Measurements from ENCODE around the gene GLCCI1. TPM values are rescaled to one million over a fixed set of nuclear protein-coding genes. Genes with fewer than 3 reads are reported as not detected.

GLCCI1 gene
- total and polyA plus RNA-seq, 2 of the 13 experiments (the other 11 are each of a cell fraction or from before 2014, with no cell fraction given) = 1.3 to 1.7 TPM

DNA sequence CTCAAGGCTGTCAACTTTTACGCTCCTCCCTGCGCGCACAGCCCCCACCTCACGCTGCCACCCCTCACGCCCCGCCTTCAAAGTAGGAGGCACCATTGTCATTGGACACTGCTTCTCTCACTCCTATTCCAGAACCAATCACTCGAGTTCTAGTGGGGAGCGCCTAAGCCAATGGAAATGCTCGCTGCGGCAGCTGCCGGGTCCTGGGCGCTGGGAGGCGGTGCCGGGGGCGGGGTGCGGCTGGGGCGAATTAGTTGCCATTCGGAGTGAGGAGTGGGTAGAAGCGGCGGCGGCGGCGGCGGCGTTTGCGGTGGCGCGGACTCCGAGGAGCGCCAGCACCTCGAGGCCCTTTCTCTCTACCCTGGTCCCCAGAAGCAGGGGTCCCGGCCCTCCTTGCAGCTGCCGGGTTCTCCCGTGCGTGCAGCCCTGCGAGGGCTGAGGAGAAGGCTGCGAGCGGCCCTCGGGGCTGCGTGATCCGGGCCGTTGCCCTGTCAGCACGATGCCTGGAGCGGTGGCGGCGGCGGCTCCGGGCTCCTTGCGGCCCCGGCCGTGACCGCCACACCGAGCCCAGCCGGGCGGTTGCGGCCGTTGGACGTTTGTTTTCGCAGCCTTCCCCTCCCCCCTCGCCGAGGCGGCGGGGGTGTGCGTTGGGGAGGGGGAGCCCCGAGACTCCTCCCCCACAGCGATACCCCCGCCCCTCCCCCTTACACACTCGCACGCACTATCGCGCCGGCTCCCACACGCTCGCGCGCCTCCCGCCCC is at the start of gene GLCCI1 (continued):
- TF ChIP-seq ZNF552 (CRISPR knock-in tag; IDR thresholded peaks at IDR 0.05; ENCODE audit: borderline replicate concordance) = 0 out of 2 replicates have a peak, but pooled peaks have one; percentile 38
- TF ChIP-seq ARHGAP35 (CRISPR knock-in tag; IDR thresholded peaks at IDR 0.05; ENCODE audit: borderline replicate concordance) = no peak
- no peak for TF ChIP-seq SSRP1 (CRISPR knock-in tag; IDR thresholded peaks at IDR 0.05)
- TF ChIP-seq, protein P1, sequence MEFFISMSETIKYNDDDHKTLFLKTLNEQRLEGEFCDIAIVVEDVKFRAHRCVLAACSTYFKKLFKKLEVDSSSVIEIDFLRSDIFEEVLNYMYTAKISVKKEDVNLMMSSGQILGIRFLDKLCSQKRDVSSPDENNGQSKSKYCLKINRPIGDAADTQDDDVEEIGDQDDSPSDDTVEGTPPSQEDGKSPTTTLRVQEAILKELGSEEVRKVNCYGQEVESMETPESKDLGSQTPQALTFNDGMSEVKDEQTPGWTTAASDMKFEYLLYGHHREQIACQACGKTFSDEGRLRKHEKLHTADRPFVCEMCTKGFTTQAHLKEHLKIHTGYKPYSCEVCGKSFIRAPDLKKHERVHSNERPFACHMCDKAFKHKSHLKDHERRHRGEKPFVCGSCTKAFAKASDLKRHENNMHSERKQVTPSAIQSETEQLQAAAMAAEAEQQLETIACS (CRISPR knock-in tag; IDR thresholded peaks at IDR 0.05) = no peak
- TF ChIP-seq, protein P2, sequence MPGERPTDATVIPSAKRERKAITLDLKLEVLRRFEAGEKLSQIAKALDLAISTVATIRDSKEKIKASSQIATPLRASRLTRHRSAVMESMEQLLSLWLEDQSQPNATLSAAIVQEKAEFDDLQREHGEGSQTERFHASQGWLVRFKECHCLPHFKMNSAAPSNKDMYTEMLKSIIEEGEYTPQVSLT (CRISPR knock-in tag; IDR thresholded peaks at IDR 0.05; ENCODE audit: borderline replicate concordance, low read depth) = no peak
- TF ChIP-seq POGZ (CRISPR knock-in tag; IDR thresholded peaks at IDR 0.05) = peak; percentile 87
- no peak for TF ChIP-seq ZNF709 (CRISPR knock-in tag; IDR thresholded peaks at IDR 0.05)
- TF ChIP-seq KDM3A (CRISPR knock-in tag; IDR thresholded peaks at IDR 0.05; ENCODE audit: low read depth) = peak; percentile 27; the same call in 1 of the 2 replicates
- peak; percentile 47 for TF ChIP-seq RBM39 (IDR thresholded peaks at IDR 0.05; ENCODE audit: low read depth, low read length, poor library complexity, severe bottlenecking)
- TF ChIP-seq, protein P3, sequence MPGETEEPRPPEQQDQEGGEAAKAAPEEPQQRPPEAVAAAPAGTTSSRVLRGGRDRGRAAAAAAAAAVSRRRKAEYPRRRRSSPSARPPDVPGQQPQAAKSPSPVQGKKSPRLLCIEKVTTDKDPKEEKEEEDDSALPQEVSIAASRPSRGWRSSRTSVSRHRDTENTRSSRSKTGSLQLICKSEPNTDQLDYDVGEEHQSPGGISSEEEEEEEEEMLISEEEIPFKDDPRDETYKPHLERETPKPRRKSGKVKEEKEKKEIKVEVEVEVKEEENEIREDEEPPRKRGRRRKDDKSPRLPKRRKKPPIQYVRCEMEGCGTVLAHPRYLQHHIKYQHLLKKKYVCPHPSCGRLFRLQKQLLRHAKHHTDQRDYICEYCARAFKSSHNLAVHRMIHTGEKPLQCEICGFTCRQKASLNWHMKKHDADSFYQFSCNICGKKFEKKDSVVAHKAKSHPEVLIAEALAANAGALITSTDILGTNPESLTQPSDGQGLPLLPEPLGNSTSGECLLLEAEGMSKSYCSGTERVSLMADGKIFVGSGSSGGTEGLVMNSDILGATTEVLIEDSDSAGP (CRISPR knock-in tag; IDR thresholded peaks at IDR 0.05; ENCODE audit: borderline replicate concordance) = peak; percentile 60; the same call in 1 of the 2 replicates
- TF ChIP-seq HOXA3 (CRISPR knock-in tag; IDR thresholded peaks at IDR 0.05) = peak; percentile 36; the same call in 1 of the 2 replicates
- TF ChIP-seq, protein P4, sequence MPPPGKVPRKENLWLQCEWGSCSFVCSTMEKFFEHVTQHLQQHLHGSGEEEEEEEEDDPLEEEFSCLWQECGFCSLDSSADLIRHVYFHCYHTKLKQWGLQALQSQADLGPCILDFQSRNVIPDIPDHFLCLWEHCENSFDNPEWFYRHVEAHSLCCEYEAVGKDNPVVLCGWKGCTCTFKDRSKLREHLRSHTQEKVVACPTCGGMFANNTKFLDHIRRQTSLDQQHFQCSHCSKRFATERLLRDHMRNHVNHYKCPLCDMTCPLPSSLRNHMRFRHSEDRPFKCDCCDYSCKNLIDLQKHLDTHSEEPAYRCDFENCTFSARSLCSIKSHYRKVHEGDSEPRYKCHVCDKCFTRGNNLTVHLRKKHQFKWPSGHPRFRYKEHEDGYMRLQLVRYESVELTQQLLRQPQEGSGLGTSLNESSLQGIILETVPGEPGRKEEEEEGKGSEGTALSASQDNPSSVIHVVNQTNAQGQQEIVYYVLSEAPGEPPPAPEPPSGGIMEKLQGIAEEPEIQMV (CRISPR knock-in tag; IDR thresholded peaks at IDR 0.05; ENCODE audit: low read depth) = 0 out of 2 replicates have a peak, but pooled peaks have one; percentile 52
- no peak for TF ChIP-seq SNRNP70 (IDR thresholded peaks at IDR 0.05; ENCODE audit: low read depth, low read length)
- TF ChIP-seq KLF6 (CRISPR knock-in tag; IDR thresholded peaks at IDR 0.05) = 0 out of 2 replicates have a peak, but pooled peaks have one; percentile 60
- peak; percentile 78; the same call in 1 of the 2 replicates for TF ChIP-seq ZNF761 (CRISPR knock-in tag; conservative IDR thresholded peaks at IDR 0.05)
- TF ChIP-seq SP2 (CRISPR knock-in tag; IDR thresholded peaks at IDR 0.05) = peak; percentile 99
- TF ChIP-seq, protein P5, sequence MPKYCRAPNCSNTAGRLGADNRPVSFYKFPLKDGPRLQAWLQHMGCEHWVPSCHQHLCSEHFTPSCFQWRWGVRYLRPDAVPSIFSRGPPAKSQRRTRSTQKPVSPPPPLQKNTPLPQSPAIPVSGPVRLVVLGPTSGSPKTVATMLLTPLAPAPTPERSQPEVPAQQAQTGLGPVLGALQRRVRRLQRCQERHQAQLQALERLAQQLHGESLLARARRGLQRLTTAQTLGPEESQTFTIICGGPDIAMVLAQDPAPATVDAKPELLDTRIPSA (CRISPR knock-in tag; IDR thresholded peaks at IDR 0.05; ENCODE audit: borderline replicate concordance) = 0 out of 2 replicates have a peak, but pooled peaks have one; percentile 1
- peak; percentile 97 for TF ChIP-seq ZNF230 (CRISPR knock-in tag; IDR thresholded peaks at IDR 0.05)
- TF ChIP-seq, protein P6, sequence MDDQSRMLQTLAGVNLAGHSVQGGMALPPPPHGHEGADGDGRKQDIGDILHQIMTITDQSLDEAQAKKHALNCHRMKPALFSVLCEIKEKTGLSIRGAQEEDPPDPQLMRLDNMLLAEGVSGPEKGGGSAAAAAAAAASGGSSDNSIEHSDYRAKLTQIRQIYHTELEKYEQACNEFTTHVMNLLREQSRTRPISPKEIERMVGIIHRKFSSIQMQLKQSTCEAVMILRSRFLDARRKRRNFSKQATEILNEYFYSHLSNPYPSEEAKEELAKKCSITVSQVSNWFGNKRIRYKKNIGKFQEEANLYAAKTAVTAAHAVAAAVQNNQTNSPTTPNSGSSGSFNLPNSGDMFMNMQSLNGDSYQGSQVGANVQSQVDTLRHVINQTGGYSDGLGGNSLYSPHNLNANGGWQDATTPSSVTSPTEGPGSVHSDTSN (CRISPR knock-in tag; IDR thresholded peaks at IDR 0.05; ENCODE audit: borderline replicate concordance) = peak; percentile 80; the same call in 1 of the 2 replicates
- peak; percentile 69; the same call in 1 of the 2 replicates for TF ChIP-seq ZSCAN29 (CRISPR knock-in tag; conservative IDR thresholded peaks at IDR 0.05)
- TF ChIP-seq ZNF264 (CRISPR knock-in tag; IDR thresholded peaks at IDR 0.05) = peak; percentile 82; the same call in 1 of the 2 replicates
- TF ChIP-seq RAD21 (CRISPR knock-in tag; IDR thresholded peaks at IDR 0.05) = 0 out of 2 replicates have a peak, but pooled peaks have one; percentile 15
